HG03442 (cell line): ENCODE data around the gene COL10A1.
A peak's percentile ranks its signal among the peaks of the same experiment; 100 is the strongest.

Source experiments
- ATAC-seq: cut with Tn5 transposase; IDR thresholded peaks from one replicate; pipeline ENCODE4 v1.9.1; 2021; ENCODE audit warnings: mild to moderate bottlenecking, moderate library complexity; ENCODE audit not compliant: unreplicated experiment

The COL10A1 gene

GRCh38 chr6:116088946-116089345 is 37.0 kb downstream of the COL10A1 start:
- ATAC-seq = no peak

GRCh38 chr6:116087437-116088027 is 38.4 kb downstream of the COL10A1 start:
- ATAC-seq = peak; percentile 88

- ATAC-seq = no peak
These were observed 41.6 kb downstream of the COL10A1 start for GRCh38 chr6:116084284-116084683.

GRCh38 chr6:116083052-116083451 is 42.9 kb downstream of the COL10A1 start:
- no peak for ATAC-seq

- no peak for ATAC-seq
These were observed 47.0 kb downstream of the COL10A1 start for GRCh38 chr6:116078945-116079344.

GRCh38 chr6:116078522-116078921 is 47.4 kb downstream of the COL10A1 start:
- no peak for ATAC-seq

GRCh38 chr6:116074732-116075390 is 51.1 kb downstream of the COL10A1 start:
- ATAC-seq = no peak

- ATAC-seq = no peak
These were observed 52.0 kb downstream of the COL10A1 start for GRCh38 chr6:116073765-116074440.

GRCh38 chr6:116072368-116072767 is 53.6 kb downstream of the COL10A1 start:
- no peak for ATAC-seq

- ATAC-seq = no peak
These were observed 55.1 kb downstream of the COL10A1 start for GRCh38 chr6:116070616-116071389.

- ATAC-seq = no peak
These were observed 55.8 kb downstream of the COL10A1 start for GRCh38 chr6:116070101-116070500.
